ENCODE data around the gene GJB1.

DNA sequence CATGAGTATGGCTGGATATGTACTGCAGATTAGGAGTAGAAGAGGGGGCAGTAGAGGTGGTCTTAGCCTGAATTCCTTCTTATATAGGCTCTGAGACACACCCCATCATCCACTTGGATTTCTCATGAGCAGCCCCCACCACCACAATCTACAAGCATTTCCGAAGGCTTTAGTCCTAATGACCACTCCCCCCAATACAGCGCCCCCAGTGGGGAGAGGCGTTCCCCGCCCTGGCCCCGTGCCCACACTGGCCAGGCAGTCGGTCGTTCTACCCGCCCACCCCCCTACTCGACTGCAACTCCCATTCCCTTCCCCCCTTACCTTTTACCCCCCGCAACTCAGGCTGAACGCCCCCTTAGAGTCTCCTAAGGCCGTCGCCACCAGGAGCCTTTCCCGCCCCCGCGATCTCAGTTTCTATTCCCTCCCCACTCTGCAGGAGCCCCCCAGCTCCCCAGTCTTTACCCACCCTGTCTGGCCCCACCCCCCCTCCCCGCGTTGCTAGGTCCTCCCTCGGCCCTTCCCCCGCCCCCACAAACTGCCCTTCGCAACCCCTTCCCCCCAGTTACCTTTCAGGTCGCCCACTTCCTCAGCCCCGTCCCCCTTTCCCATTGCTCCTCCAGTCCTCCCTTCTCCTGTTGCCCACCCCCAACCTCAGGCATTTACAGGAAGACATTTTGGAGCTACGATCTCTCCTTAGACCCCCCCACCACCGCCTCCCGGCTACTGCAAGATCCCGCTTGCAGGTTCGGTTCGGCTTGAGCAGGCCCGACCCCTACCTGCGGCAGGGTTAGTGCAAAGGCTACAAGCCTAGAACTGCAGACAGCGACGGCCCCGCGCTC, 30.4 kb downstream of the GJB1 start:
- TF ChIP-seq, protein P1, sequence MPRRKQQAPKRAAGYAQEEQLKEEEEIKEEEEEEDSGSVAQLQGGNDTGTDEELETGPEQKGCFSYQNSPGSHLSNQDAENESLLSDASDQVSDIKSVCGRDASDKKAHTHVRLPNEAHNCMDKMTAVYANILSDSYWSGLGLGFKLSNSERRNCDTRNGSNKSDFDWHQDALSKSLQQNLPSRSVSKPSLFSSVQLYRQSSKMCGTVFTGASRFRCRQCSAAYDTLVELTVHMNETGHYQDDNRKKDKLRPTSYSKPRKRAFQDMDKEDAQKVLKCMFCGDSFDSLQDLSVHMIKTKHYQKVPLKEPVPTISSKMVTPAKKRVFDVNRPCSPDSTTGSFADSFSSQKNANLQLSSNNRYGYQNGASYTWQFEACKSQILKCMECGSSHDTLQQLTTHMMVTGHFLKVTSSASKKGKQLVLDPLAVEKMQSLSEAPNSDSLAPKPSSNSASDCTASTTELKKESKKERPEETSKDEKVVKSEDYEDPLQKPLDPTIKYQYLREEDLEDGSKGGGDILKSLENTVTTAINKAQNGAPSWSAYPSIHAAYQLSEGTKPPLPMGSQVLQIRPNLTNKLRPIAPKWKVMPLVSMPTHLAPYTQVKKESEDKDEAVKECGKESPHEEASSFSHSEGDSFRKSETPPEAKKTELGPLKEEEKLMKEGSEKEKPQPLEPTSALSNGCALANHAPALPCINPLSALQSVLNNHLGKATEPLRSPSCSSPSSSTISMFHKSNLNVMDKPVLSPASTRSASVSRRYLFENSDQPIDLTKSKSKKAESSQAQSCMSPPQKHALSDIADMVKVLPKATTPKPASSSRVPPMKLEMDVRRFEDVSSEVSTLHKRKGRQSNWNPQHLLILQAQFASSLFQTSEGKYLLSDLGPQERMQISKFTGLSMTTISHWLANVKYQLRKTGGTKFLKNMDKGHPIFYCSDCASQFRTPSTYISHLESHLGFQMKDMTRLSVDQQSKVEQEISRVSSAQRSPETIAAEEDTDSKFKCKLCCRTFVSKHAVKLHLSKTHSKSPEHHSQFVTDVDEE (CRISPR knock-in tag; IDR thresholded peaks at IDR 0.05), result no peak
- TF ChIP-seq ZNF70 (CRISPR knock-in tag; IDR thresholded peaks at IDR 0.05) (no peak), ZFP30 (CRISPR knock-in tag; IDR thresholded peaks at IDR 0.05) (no peak), GLIS3 (CRISPR knock-in tag; IDR thresholded peaks at IDR 0.05) (no peak)

Measured in SK-N-SH treated with all-trans-retinoic acid at 6 μM for 48 hours (cell line).